Measurements from ENCODE around the gene ASB2.

GRCh38 chr14:94005324-94006073 is 29.1 kb upstream of the ASB2 start:
- TF ChIP-seq CTCF (IDR thresholded peaks at IDR 0.05; ENCODE audit: insufficient read depth, low read length) (peak; percentile 36), POLR2AphosphoS5 (IDR thresholded peaks at IDR 0.05; ENCODE audit: low read depth) (no peak), REST (IDR thresholded peaks at IDR 0.05; ENCODE audit: insufficient replicate concordance, low read depth) (no peak), GABPA (IDR thresholded peaks at IDR 0.05; ENCODE audit: low read depth) (no peak)

Data from HL-60 (cell line).